ENCODE measurements around the gene KBTBD13. TPM values are rescaled to one million over a fixed set of nuclear protein-coding genes. Genes with fewer than 3 reads are reported as not detected.
A peak's percentile ranks its signal among the peaks of the same experiment; 100 is the strongest.
"Not testable (repeated sequence)": the region's sequence is repeated elsewhere in the genome, so short reads cannot be mapped to it uniquely, and the experiment has no call there.

Gene KBTBD13
- polyA plus RNA-seq, 2 donors: not detected

- WGBS, 2 donors: 22 to 33% methylated on average over 8 of the region's 8 CpGs
- Histone ChIP-seq H3K9me3 (ENCODE audit: control insufficient read depth in 2 of 2, insufficient read depth in 1 of 2, low read depth in 1 of 2, low read length in 1 of 2) (no peaks in the 10 kb centered on the region), H3K36me3 (ENCODE audit: control insufficient read depth in 2 of 2, insufficient read depth in 2 of 2, low read length in 1 of 2) (no peaks in the 10 kb centered on the region), H3K27ac (ENCODE audit: low read depth in 2 of 2, low read length in 1 of 2) (peak overlapping the region; percentile 80 to 90), H3K4me3 (ENCODE audit: low read depth in 1 of 2, low read length in 2 of 2) (peak overlapping the region; percentile 61 to 62), H3K4me1 (ENCODE audit: control insufficient read depth in 2 of 2, insufficient read depth in 2 of 2, low read length in 1 of 2) (peaks cover 5 to 16% of the 10 kb centered on the region in 2 donors), H3K27me3 (ENCODE audit: control insufficient read depth in 1 of 2, insufficient read depth in 2 of 2, low read length in 2 of 2) (no peaks in the 10 kb centered on the region)
These were observed 9.3 kb upstream of the KBTBD13 start for GRCh38 chr15:65067317-65067644.

DNA sequence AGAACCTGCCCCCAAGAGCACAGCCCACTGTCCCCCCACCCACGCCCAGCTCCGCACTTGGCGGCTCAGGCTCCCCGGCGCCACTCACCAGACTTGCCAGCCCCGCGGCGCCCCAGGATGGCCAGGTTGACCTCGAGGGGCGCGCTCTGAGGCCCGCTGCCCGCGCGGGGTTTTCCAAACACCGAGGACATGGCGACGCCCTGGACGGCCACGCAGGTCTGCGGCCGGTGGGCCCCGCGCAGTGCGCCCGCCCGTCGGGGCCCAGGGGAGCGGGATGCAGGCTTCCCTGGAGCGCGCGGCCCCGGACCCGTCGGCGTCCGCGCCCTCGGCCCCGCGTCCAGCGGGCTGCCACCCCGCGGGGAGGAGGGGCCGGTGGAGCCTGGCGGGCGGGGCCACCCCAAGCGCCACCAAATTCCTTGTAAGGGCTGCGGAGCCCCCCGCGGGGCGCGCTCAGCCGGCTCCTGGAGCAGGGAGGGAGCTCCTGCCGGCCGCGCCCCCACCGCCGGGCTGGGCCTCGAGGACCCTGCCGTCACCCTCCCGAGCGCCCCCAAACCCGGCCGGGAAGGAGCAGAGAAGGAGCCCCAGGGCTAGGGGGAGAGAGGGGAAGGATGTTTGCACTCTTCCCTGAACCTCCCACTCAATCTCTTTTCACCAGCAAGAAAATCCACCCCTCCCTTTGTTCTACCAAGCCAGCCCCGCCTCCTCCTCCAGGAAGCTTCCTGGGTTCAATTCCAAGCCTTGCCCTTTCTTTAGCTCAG lies 8.7 kb upstream of the KBTBD13 start, which contains the start of gene RASL12:
Gene RASL12 (minus strand): TSS at position 347 of the 758 bp plus-strand sequence. CDS start 156 bp downstream, at position 191.
- peaks cover 5 to 17% of the 10 kb centered on the region in 2 donors for H3K4me1 ChIP-seq (ENCODE audit: control insufficient read depth in 2 of 2, insufficient read depth in 2 of 2, low read length in 1 of 2)
- no peaks in the 10 kb centered on the region for H3K27me3 ChIP-seq (ENCODE audit: control insufficient read depth in 1 of 2, insufficient read depth in 2 of 2, low read length in 2 of 2)
- peak within 1 kb of the TSS; percentile 80 to 90 for H3K27ac ChIP-seq (ENCODE audit: low read depth in 2 of 2, low read length in 1 of 2)
- no peaks in the 10 kb centered on the region for H3K36me3 ChIP-seq (ENCODE audit: control insufficient read depth in 2 of 2, insufficient read depth in 2 of 2, low read length in 1 of 2)
- no peaks in the 10 kb centered on the region for H3K9me3 ChIP-seq (ENCODE audit: control insufficient read depth in 2 of 2, insufficient read depth in 1 of 2, low read depth in 1 of 2, low read length in 1 of 2)
- peak within 1 kb of the TSS; percentile 61 to 62 for H3K4me3 ChIP-seq (ENCODE audit: low read depth in 1 of 2, low read length in 2 of 2)
- WGBS, 2 donors: 5 to 9% methylated on average over 51 to 66 of the region's 66 CpGs

- no peaks in the 10 kb centered on the region for H3K9me3 ChIP-seq (ENCODE audit: control insufficient read depth in 2 of 2, insufficient read depth in 1 of 2, low read depth in 1 of 2, low read length in 1 of 2)
- H3K4me1 ChIP-seq (ENCODE audit: control insufficient read depth in 2 of 2, insufficient read depth in 2 of 2, low read length in 1 of 2): peaks cover 5 to 17% of the 10 kb centered on the region in 2 donors
- 76 to 81% methylated on average over 3 of the region's 3 CpGs for WGBS, 2 donors
- no peaks in the 10 kb centered on the region for H3K36me3 ChIP-seq (ENCODE audit: control insufficient read depth in 2 of 2, insufficient read depth in 2 of 2, low read length in 1 of 2)
- H3K4me3 ChIP-seq (ENCODE audit: low read depth in 1 of 2, low read length in 2 of 2): peak overlapping the region in 1 of 2 donors; percentile 62
- H3K27me3 ChIP-seq (ENCODE audit: control insufficient read depth in 1 of 2, insufficient read depth in 2 of 2, low read length in 2 of 2): no peaks in the 10 kb centered on the region
- H3K27ac ChIP-seq (ENCODE audit: low read depth in 2 of 2, low read length in 1 of 2): peak overlapping the region; percentile 80 to 90
These were observed 8.2 kb upstream of the KBTBD13 start for GRCh38 chr15:65068403-65068788.

- WGBS, 2 donors: 59 to 69% methylated on average over 1 of the region's 1 CpG
- H3K4me3 ChIP-seq (ENCODE audit: low read depth in 1 of 2, low read length in 2 of 2): no peak overlapping the region
- no peaks in the 10 kb centered on the region for H3K9me3 ChIP-seq (ENCODE audit: control insufficient read depth in 2 of 2, insufficient read depth in 1 of 2, low read depth in 1 of 2, low read length in 1 of 2)
- no peaks in the 10 kb centered on the region for H3K27me3 ChIP-seq (ENCODE audit: control insufficient read depth in 1 of 2, insufficient read depth in 2 of 2, low read length in 2 of 2)
- peak overlapping the region; percentile 80 to 90 for H3K27ac ChIP-seq (ENCODE audit: low read depth in 2 of 2, low read length in 1 of 2)
- peaks cover 5 to 17% of the 10 kb centered on the region in 2 donors for H3K4me1 ChIP-seq (ENCODE audit: control insufficient read depth in 2 of 2, insufficient read depth in 2 of 2, low read length in 1 of 2)
- no peaks in the 10 kb centered on the region for H3K36me3 ChIP-seq (ENCODE audit: control insufficient read depth in 2 of 2, insufficient read depth in 2 of 2, low read length in 1 of 2)
These were observed 7.4 kb upstream of the KBTBD13 start for GRCh38 chr15:65069179-65069578.

DNA sequence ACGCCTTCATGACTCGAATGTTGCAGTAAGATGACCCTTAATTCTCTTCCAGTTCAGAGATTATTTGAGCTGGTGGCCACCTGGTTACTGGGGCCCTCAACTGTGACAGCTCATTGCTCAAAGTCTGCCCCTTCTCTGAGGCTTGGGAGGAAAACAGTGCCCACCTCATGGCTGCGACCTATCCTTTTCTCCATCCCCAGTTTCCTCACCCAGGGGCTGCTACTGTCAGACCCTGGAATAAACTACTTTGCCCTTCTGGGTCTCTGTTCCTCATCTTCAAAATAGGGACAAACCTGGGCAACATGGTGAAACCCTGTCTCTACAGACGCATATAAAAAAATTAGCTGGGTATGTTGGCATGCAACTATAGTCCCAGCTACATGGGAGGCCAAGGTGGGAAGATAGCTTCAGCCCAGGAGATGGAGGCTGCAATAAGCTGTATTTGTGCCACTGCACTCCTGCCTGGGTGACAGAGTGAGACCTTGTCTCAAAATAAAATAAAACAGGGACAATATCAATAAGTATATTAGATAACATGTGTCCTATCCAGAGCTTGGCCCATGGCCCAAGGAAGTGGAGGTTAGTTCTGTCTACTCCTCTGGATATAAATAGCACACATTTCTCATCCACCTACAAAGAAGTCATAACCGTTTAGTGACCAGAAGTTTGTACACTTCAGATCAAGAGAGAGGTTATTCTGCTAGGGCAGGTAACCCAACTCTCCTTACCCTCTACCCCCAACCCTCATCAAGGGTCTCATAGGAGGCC lies 6.6 kb upstream of the KBTBD13 start:
- Histone ChIP-seq H3K36me3 (ENCODE audit: control insufficient read depth in 2 of 2, insufficient read depth in 2 of 2, low read length in 1 of 2) (no peaks in the 10 kb centered on the region), H3K4me3 (ENCODE audit: low read depth in 1 of 2, low read length in 2 of 2) (no peak overlapping the region), H3K4me1 (ENCODE audit: control insufficient read depth in 2 of 2, insufficient read depth in 2 of 2, low read length in 1 of 2) (peaks cover 5 to 17% of the 10 kb centered on the region in 2 donors), H3K27me3 (ENCODE audit: control insufficient read depth in 1 of 2, insufficient read depth in 2 of 2, low read length in 2 of 2) (no peaks in the 10 kb centered on the region), H3K9me3 (ENCODE audit: control insufficient read depth in 2 of 2, insufficient read depth in 1 of 2, low read depth in 1 of 2, low read length in 1 of 2) (no peaks in the 10 kb centered on the region), H3K27ac (ENCODE audit: low read depth in 2 of 2, low read length in 1 of 2) (peak overlapping the region; percentile 36 to 43)
- WGBS, 2 donors: 73 to 74% methylated on average over 5 of the region's 5 CpGs

DNA sequence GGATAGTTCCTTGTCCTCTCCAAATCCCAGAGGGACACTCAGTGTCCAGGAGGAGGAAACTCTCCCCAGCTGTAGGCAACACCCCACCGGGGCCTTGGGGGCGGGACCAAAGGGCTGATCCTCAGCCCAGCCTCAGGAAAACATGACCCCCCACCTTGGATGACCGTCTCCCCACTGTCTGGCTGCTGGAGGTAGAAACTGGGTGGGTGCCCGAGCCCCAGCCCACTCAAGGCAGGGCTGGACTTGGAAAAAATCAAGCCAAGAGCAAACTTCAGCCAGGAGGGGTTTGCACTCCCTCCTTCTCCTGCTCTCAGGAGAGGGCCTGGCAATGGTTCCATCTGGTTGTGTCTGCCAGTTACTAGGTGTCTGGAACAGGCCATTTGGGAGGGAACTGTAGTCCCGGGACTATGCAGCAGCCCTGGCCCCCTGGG lies 5.2 kb upstream of the KBTBD13 start:
- H3K9me3 ChIP-seq (ENCODE audit: control insufficient read depth in 2 of 2, insufficient read depth in 1 of 2, low read depth in 1 of 2, low read length in 1 of 2): no peaks in the 10 kb centered on the region
- H3K36me3 ChIP-seq (ENCODE audit: control insufficient read depth in 2 of 2, insufficient read depth in 2 of 2, low read length in 1 of 2): no peaks in the 10 kb centered on the region
- WGBS, 2 donors: 42 to 46% methylated on average over 5 of the region's 5 CpGs
- peak overlapping the region; percentile 4 to 47 for H3K27ac ChIP-seq (ENCODE audit: low read depth in 2 of 2, low read length in 1 of 2)
- H3K4me1 ChIP-seq (ENCODE audit: control insufficient read depth in 2 of 2, insufficient read depth in 2 of 2, low read length in 1 of 2): peaks cover 5 to 17% of the 10 kb centered on the region in 2 donors
- H3K27me3 ChIP-seq (ENCODE audit: control insufficient read depth in 1 of 2, insufficient read depth in 2 of 2, low read length in 2 of 2): no peaks in the 10 kb centered on the region
- no peak overlapping the region for H3K4me3 ChIP-seq (ENCODE audit: low read depth in 1 of 2, low read length in 2 of 2)

DNA sequence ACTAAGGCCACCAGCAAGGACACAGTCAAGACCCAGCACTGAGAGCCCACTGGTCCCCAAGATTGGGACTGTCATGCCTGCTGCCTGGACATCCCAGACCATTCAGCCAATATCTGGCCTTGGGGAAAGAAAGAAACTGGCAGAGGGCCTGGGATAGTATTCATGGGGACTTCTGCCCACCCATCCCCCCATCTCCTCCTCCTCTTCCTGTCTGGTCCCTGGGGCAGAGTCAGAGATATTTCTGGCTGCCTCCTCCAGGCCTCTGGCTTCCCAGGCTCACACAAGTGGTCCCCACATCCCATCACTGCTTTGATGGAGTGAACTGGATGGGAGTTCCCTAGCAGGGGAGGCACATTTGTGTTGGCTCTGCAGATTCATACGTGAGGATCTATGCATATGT lies 4.5 kb upstream of the KBTBD13 start:
- Histone ChIP-seq H3K4me1 (ENCODE audit: control insufficient read depth in 2 of 2, insufficient read depth in 2 of 2, low read length in 1 of 2) (peaks cover 5 to 17% of the 10 kb centered on the region in 2 donors), H3K36me3 (ENCODE audit: control insufficient read depth in 2 of 2, insufficient read depth in 2 of 2, low read length in 1 of 2) (no peaks in the 10 kb centered on the region), H3K9me3 (ENCODE audit: control insufficient read depth in 2 of 2, insufficient read depth in 1 of 2, low read depth in 1 of 2, low read length in 1 of 2) (no peaks in the 10 kb centered on the region), H3K27me3 (ENCODE audit: control insufficient read depth in 1 of 2, insufficient read depth in 2 of 2, low read length in 2 of 2) (no peaks in the 10 kb centered on the region), H3K4me3 (ENCODE audit: low read depth in 1 of 2, low read length in 2 of 2) (no peak overlapping the region), H3K27ac (ENCODE audit: low read depth in 2 of 2, low read length in 1 of 2) (peak overlapping the region; percentile 4 to 26)
- WGBS, 2 donors: 69 to 74% methylated on average over 1 of the region's 1 CpG

- 92 to 93% methylated on average over 3 of the region's 3 CpGs for WGBS, 2 donors
- Histone ChIP-seq H3K4me3 (ENCODE audit: low read depth in 1 of 2, low read length in 2 of 2) (no peak overlapping the region), H3K4me1 (ENCODE audit: control insufficient read depth in 2 of 2, insufficient read depth in 2 of 2, low read length in 1 of 2) (peaks cover 4 to 15% of the 10 kb centered on the region in 2 donors), H3K9me3 (ENCODE audit: control insufficient read depth in 2 of 2, insufficient read depth in 1 of 2, low read depth in 1 of 2, low read length in 1 of 2) (peaks cover 0 to 4% of the 10 kb centered on the region in 2 donors), H3K27me3 (ENCODE audit: control insufficient read depth in 1 of 2, insufficient read depth in 2 of 2, low read length in 2 of 2) (no peaks in the 10 kb centered on the region), H3K36me3 (ENCODE audit: control insufficient read depth in 2 of 2, insufficient read depth in 2 of 2, low read length in 1 of 2) (no peaks in the 10 kb centered on the region), H3K27ac (ENCODE audit: low read depth in 2 of 2, low read length in 1 of 2) (no peak overlapping the region)
These were observed 3.9 kb upstream of the KBTBD13 start for GRCh38 chr15:65072617-65073016.

- H3K9me3 ChIP-seq (ENCODE audit: control insufficient read depth in 2 of 2, insufficient read depth in 1 of 2, low read depth in 1 of 2, low read length in 1 of 2); H3K4me3 ChIP-seq (ENCODE audit: low read depth in 1 of 2, low read length in 2 of 2); H3K36me3 ChIP-seq (ENCODE audit: control insufficient read depth in 2 of 2, insufficient read depth in 2 of 2, low read length in 1 of 2); H3K27me3 ChIP-seq (ENCODE audit: control insufficient read depth in 1 of 2, insufficient read depth in 2 of 2, low read length in 2 of 2); H3K27ac ChIP-seq (ENCODE audit: low read depth in 2 of 2, low read length in 1 of 2): not testable (repeated sequence)
- H3K4me1 ChIP-seq (ENCODE audit: control insufficient read depth in 2 of 2, insufficient read depth in 2 of 2, low read length in 1 of 2): peaks cover 2 to 15% of the 10 kb centered on the region in 2 donors
- WGBS, 2 donors: 91 to 93% methylated on average over 13 to 20 of the region's 22 CpGs
These were observed 1.6 kb upstream of the KBTBD13 start for GRCh38 chr15:65074946-65075345.
